ENCODE measurements around the gene DUSP6. TPM values are rescaled to one million over a fixed set of nuclear protein-coding genes. Genes with fewer than 3 reads are reported as not detected.

DUSP6 gene
- total RNA-seq, 1 donor, result 201 TPM

DNA sequence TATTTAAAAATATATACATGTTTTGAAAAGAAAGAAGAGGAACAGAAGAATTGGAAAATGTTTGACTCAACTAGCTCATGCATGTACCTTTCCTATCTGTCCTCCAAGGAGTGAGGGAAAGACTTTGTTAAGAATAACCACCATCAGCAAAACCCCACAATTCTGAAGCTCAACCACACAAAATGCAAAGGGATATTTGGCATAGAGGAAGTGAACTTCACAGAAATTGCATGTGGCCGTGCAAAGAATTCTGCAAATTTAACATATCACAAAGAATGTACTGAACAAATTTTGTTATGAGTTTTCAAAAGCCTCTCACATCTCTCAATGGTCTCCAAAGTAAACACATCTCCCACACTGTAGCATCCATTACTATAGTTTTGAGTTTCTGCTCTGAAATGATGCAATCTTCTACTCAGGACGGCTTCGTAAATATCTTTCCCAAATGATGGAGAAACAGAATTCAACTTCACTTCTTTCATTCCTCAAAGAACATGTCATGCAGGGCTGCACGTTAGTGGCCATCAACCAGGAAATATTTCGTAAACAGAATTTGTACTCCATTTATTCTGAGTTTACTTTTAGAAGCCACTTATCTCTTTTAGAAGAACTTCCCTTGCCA is 17.6 kb downstream of the DUSP6 start:
- DNase-seq (ENCODE audit: low read depth in 2 of 3, low spot score in 2 of 3), result no peak

DNA sequence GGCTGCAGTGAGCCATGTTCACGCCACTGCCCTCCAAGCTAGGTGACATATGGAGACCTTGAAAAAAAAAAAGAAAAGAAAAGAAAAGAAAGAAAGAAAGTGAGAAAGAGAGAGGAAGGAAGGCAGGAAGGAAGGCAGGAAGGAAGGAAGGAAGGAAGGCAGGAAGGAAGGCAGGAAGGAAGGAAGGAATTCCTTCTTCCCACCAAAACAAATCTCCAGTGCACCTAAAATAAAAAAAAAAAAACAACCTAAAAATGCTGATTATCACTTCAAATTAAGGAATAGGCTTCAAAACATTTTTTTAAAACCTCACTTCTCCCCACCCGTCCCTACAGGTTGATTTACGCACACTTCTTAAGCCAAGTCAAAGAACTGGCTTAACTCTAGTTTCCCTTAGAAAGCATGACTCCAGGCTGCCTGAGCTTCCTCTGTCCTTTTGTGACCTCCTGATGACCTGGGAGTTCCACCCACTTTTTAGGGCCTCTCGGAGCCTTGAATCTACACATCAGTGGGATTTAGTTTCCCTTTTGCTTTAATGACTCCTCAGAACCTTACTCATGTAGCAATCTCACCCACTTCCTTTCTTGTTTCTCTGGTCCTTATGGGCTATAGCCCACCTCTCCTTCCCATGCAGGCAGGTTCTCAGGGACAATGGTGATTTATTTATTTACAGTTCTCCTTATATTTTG is 18.6 kb downstream of the DUSP6 start:
- DNase-seq (ENCODE audit: low read depth in 2 of 3, low spot score in 2 of 3), result peak in 2 of 3 donors; percentile 66 to 78

DNA sequence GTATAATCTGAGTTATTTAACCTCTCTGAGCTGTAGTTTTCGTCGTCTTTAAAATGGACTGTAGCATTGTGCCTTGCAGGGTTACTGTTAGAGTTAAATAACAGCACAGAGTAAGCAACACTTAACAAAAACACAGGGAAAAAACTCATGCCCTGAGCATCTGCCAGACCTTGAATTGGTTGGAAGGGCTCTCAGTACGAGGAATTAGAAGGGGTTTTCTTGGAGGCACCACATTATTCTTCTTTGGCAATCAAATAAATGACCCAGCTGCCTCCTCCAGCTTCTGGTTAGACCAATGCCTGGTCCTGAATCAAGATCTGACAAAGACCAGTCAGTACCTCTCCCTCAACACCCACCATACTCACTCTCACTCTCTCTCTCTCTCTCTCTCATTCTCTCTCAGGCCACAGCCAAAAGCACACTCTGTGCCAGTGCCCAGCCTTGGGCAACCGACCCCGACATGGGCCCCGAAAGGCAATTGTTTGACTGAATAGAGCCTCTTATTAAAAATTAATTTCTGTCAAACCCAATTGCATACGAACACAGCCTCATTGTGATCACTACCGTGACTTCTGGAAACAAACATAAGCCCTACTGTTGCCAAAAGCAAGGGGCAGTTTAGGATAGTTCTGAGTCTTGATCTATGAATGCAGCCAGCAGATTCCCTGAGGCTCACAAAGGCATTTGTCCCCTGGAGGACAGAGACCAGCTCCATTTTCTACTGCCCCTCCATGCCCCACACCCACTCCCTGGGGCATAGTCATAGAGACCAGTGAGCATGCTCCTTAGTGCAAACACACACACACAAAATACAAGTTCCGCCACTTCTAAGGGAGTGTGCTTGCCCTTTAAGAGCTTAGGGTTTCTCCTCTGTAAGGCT is 23.9 kb downstream of the DUSP6 start:
- no peak for DNase-seq (ENCODE audit: low read depth in 2 of 3, low spot score in 2 of 3)

DNA sequence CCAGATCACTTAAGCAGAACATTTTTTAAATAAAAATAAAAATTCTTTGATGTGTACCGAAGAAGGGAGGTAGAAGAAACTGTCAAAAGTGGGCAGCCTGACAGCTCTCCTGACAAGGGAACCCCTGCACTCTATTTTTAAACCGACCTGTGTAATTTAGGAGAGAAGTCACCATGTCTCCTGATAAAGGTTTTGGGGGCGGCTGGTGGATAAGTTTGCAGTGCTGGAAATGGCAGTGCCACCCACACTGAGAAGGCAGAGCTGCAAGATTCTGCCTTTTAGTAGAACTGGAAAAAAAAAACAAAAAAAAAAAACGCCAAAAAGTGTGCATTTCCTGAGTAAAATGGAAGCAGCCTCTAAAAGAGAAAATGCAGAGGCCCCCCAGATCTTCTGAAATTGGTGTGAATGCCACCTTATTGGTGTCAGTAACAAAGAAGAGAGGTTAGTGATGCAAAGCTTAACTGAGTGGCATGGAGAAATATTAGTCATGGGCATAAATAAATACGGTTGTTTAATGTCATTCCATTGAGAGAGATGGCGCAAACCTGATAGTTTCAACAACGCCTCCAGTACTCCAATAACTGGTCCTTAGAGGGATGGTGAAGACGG is 24.7 kb downstream of the DUSP6 start:
- no peak for DNase-seq (ENCODE audit: low read depth in 2 of 3, low spot score in 2 of 3)

DNA sequence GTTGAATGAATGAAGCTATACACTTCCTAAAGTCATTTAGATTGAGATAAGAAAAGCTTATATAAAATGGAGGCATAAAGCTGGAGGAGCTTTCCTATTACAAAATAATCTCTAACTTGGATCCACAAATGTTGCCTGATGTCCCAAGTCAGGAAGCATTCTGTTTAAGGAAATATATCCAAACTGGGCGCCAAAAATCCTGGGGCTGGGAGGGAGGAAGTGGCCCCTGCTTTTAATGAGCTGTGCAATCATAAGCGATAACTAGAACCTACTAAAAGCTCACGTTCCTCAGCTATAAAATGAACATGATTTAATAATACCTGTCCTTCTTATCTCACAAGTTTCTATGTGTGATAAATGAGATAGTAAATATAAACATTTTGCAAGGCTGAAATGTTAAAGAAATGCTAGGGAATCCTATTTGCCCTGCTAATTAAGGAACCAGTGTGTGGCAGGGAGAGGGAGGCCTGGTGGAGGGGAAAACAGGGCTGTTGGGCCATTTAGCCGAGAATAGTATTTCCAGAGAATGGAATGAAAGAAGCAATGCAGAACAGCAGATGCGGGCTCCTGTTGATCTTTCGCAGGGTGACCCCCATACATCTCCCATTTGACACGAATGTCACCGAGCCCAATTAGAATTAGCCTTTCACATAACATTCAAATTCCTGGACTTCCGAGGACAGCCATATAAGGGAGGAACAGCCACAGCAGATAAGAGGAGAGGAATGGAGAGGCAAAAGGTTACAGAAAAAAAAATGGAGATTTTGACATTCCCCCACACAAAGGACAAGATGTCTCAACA is 25.9 kb downstream of the DUSP6 start:
- DNase-seq (ENCODE audit: low read depth in 2 of 3, low spot score in 2 of 3), result no peak

DNA sequence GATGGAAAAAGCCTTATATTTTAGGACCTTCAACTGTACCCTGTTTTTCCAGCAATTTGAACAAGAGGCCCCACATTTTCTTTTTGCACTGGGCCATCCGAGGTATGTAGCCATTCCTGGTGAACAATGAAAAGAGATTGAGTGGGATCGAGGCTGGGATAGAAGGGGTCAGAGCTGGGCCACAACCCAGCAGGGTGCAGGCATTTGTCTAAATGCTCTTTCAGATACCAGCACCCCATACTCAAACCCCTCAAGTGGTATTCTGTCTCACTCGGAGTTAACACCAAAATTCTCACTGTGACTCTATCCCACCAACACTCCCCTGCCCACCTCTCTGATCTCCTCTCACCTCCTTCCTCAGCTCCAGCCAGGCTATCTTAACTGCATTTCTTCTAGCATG is 26.8 kb downstream of the DUSP6 start:
- DNase-seq (ENCODE audit: low read depth in 2 of 3, low spot score in 2 of 3), result no peak

DNA sequence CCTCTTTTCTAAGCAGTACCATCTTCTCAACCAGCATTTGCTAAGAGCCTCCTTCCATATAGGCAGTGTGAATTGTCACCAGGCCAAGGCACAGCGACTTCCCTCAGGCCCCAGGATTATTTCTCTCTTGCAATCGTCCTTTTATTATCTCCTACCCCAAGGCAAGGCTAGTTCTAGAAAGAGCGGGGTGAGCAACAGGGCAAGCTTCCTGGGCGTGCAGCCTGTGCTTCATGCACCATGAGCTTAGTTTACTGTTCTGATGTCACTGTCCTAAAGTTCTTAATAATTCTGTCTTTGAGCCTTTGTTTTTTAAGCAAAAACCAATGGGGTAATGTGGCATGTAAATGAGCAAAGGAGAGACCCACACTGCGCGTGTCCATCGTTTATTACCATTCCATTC is 27.9 kb downstream of the DUSP6 start:
- DNase-seq (ENCODE audit: low read depth in 2 of 3, low spot score in 2 of 3), result no peak

DNA sequence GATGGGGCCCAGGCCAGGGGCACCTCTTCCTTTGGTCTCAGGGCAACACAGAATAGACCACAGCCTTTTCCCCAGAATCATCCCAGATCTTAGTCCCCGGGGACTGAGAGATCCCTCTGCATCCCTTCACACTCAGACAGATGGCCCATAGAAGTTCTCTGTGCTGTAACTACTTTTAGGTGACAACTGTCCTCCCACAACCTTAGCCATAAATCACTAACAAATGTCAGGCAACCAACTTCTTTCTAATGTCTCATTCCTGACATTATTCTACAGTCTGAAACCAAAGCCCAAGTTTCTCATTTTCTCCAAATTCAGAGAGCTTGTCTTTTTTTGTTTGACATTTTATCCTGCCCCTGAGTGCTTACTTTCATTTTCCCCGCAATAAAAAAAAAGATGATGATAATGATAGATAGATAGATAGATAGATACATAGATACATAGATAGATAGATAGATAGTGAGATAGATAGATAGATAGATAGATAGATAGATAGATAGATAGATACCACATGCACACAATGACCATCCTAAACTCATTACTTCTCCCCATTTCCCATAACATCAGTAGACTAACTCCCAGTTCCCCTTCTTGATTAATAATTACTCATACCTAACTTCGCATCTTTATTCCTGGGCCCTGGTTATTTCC is 28.6 kb downstream of the DUSP6 start:
- DNase-seq (ENCODE audit: low read depth in 2 of 3, low spot score in 2 of 3), result no peak

DNA sequence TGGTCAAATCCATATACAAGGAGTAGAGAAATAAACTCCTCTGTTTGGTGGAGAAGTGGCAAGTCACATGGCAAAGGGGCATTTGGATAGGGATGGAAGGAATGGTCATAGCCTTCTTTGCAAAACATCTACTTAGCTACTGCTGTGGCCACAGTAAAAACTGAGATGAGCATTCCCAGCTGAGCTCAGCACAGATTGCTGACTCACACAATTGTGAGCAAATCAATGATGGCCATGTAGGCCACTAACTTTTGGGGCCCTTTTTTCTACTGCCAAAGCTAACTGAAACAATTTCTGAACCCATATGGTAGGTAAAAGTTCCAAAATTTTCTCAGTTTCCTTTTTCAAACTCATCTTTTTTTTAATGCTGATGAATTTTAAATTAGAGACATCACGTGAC is 31.6 kb downstream of the DUSP6 start:
- no peak for DNase-seq (ENCODE audit: low read depth in 2 of 3, low spot score in 2 of 3)

DNA sequence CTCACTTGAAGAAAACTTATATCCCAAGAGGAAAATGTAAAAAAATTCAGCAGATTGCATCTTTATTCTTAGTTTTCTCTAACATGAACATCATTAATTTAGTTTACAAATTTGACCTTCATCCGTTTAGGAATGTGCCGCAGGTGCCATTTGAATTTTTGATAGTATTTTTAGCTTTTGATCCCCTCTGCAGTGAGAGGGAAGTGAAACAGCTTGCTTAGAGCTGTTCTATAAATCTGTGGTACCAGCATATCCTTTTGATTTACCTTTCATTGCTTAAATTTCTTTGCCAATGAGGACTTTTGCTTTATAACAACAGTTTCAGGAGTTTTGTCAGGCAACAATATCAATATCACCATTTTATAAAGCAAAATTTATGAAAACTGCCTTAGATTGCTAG is 32.7 kb downstream of the DUSP6 start:
- no peak for DNase-seq (ENCODE audit: low read depth in 2 of 3, low spot score in 2 of 3)

DNA sequence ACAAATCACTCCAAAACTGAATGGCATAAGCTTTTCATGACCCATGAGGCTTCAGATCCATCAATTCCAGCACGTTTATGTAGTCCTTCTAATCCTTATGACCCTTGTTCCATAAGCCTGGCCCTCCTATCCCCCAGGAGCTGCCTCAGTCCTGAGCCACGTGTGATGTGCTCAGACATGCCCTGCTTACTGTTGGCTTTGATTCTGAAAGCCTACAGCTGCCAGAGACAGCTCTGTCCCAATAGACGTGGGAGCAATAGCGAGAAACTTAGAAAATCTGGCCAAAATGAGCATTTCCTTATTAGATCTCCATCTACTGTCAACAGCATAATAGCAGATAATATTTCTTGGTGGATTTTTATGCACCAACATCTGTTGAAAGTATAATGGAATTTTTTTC is 33.2 kb downstream of the DUSP6 start:
- no peak for DNase-seq (ENCODE audit: low read depth in 2 of 3, low spot score in 2 of 3)

DNA sequence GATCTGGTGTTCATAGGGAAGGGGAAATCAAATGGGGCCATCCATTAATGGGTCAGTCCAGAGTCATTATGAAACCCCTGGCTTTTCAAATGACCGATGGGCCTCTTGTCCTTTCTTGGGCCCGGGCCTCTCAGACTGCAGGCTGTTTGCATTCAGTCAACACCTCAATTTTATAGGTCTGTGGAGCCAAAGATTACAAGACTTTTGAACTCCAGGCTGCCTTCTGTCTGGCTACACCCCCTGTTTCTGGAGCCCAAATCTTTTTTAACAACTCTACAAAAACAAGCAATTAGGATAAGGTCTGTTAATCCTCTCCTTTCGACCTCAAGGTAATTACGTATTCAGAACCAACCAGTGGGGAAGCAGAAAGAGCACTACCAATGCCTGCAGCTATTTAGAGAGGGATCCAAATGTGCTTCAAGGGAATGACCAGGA is 35.6 kb downstream of the DUSP6 start:
- DNase-seq (ENCODE audit: low read depth in 2 of 3, low spot score in 2 of 3), result no peak

DNA sequence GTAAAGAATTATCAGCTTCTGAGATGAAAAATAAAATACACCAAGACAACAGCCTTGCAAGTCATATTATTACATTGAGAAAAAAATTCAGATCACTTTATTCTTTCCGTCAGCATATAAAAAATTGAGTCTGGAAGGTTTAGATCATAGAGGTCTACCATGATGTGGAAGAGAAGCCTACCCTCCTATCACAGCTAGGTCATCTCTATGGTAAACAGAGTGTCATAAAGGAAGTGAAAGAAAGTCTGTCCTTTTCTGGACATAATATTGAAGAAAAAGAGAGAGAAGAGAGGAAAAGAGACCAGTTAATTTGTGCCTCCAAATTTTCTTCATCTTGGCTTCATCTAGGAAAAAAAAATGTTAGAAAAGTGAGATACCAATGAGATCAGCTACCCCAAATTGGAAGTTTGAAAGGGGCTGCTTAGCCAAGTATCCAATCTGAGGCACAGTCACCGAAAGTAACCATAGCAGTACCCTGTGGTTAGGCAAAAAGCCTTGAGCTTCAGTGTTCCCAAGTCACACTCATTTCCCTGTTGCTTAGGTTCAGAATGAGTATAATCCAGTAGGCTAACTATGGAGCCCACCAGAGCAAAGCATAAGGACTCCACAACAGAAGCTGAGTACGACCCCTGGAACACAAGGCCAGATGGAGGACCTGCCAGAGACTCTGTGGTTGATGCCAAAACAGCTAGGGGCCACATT is 38.1 kb downstream of the DUSP6 start:
- DNase-seq (ENCODE audit: low read depth in 2 of 3, low spot score in 2 of 3), result no peak

DNA sequence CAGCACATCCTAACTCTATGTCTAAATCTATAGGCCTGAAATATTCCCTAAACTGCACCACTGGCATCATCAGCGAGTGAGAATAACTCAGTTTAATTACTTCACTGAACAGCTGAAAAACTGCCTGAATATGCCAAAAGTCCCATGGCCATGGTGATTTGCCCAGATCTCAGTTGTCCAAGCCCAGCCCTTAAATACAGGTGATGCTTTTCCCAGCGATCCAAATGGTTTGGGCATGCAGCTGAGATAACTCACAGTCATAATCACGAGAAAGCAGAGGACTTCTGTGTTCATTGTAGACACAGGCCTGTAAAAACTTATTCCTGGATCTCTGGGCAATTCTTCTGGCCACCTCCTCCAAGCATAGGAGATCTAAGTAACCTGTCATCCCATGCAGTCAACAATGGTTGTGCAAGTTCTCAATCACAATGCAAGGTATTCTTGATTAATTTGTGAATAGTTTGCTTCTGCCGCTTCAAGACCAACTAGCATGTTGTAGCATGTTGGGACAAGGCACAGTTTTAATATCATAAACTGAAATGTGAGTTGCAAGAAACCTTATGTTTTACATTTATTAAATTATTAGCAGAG is 40.5 kb downstream of the DUSP6 start:
- no peak for DNase-seq (ENCODE audit: low read depth in 2 of 3, low spot score in 2 of 3)

DNA sequence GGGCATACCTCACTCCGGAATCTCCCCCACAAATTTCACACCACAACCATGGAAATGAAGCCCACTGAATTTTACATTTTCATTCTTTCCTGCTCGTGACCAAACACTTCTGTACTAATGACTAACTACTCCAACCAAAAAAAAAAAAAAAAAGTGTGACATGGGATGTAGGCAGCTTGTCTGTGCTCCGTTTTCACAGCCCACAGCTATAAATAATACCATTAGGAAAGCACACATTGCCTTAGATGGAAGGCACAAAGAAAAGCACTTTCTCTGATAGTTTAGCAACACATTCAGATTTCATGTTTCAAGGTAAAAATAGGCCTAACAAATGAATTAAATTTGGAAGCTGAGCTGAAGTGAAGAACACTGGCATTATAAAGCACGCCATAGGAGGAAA is 42.5 kb downstream of the DUSP6 start:
- peak in 2 of 3 donors; percentile 11 to 41 for DNase-seq (ENCODE audit: low read depth in 2 of 3, low spot score in 2 of 3)

DNA sequence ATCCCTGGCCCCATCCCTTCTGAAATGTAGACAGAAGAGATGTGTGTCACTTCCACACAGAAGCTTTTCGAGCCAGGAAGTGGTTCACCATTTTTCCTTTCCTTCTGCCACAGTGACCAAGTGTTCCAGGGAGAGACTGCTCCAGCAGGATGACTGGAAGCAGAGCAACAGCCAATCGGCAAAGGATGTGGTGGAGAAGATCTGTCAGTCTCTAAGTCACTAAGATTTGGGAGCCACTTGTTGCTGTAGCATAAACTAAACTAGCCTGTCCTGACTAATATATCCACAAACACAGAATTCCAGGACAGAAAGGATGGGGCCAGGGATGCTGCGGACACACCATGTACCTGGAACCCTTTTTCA is 42.9 kb downstream of the DUSP6 start:
- DNase-seq (ENCODE audit: low read depth in 2 of 3, low spot score in 2 of 3), result peak in 1 of 3 donors; percentile 4

DNA sequence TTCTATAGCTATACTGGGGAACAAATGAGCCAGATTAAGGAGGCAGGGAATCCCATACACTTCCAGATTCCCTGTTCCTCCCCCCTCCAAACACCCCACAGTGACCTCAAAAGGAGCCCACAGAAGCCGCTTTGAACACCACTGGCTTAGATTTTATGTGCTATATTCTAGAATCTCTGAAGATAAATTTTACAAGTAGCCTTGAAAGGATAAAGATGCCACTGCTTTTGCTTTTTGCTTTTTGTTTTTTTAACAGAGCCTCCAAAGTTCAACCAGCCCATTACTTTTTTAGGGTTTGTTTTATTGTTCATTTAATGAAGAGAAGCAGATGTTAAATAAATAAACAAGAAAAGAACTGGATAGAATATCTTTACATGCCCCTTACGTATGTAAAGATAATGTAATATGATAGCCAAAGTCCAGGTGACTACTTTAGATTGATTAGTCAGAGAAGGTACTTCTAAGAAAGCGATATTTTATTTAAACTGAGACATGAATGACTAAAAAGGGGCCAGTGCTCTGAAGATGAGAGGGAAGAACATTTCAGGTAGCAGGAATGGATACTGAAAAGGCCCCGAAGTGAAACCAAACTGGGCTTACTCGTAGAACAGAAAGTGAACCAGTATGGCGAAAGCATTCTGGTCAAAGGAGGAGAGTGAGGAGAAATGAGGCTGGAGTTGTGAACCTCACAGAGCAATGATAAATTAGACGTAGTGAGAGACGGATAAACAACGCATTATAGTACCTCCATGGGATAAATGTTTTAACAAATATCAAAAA is 44.6 kb downstream of the DUSP6 start:
- DNase-seq (ENCODE audit: low read depth in 2 of 3, low spot score in 2 of 3), result no peak

DNA sequence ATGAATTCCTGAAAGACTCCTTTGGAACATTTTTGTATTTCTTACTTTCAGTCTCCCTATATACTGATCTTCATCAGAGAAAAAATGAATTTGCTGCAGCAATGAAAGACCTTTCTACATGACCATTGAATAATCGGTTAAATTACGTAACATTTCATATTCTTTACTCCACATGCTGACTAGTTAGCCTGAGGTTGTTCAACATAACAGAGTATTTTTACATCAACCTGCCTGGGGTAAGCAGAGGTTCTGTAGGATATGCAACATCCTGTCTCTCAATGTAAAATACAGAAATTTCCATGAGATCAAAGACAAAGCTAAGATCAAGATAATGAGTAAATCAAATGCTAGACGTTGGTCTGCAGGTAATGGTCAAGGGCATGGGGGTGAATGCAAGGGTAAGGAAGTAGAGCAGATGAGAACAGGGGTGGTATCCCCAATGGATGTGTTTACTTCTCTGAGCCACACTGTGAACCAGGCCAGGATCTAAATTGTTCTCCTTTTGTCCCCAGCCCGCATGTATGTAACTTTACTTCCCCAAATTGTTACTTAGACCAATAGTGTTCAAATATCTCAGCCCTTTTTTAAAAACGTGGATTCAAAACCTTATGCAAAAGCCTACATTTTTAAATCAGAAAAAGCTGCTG is 45.4 kb downstream of the DUSP6 start:
- peak in 1 of 3 donors; percentile 32 for DNase-seq (ENCODE audit: low read depth in 2 of 3, low spot score in 2 of 3)
